ENCODE data around the gene RTL10. TPM values are rescaled to one million over a fixed set of nuclear protein-coding genes. Genes with fewer than 3 reads are reported as not detected.

Gene RTL10
- total and polyA plus RNA-seq, 10 of the 15 experiments (the other 5 are each of a cell fraction or from before 2014, with no cell fraction given): 5.3 to 18.1 (median 10.3) TPM

DNA sequence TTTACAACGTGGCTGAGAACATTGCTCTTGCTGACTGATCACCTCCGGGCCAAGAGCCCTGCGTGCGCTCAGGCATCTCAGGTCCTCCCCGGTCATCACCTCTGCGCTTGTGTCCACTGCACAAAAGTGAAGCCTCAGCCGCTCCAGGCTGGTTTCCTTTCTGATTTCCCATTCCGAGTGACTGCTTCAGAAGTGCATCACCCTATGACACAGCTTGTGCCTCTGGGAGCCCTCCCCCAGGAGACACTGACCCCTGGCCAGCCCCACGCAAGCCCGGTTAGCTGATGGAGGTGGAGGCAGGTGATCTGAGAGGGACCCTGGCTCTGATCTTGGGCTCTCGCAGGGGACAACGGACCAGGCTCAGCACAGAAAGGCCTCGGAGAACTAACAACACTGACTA, 38.3 kb upstream of the RTL10 start:
- 87% methylated on average over 13 of the region's 13 CpGs for WGBS (ENCODE audit: insufficient coverage, insufficient replicate concordance, low lambda C conversion rate, missing lambda C conversion rate)
- intact Hi-C loops (cut with micrococcal nuclease; ENCODE audit: unreplicated experiment): no loop called here
- H2AFZ ChIP-seq (ENCODE audit: control insufficient read depth, low read depth, low read length): no peak overlapping the region
- no peak overlapping the region for H3K9ac ChIP-seq (ENCODE audit: control insufficient read depth, insufficient read depth, low read length)
- ATAC-seq: no peak
- ChIA-PET CTCF (no interaction called here), POLR2A (no interaction called here), RAD21 (ENCODE audit: unreplicated experiment) (no interaction called here), SMC1A (ENCODE audit: uncharacterized antibody, unreplicated experiment) (no interaction called here)
- no peaks in the 10 kb centered on the region for H3K36me3 ChIP-seq (ENCODE audit: control insufficient read depth in 2 of 2, insufficient read depth in 2 of 2, low read length in 1 of 2)
- H3K9me3 ChIP-seq (replicated peaks; ENCODE audit: control insufficient read depth, insufficient read depth, low read length): no peaks in the 10 kb centered on the region
- no peaks in the 10 kb centered on the region for H4K20me1 ChIP-seq (ENCODE audit: control insufficient read depth, insufficient read depth)
- no TSS peak for BruUV-seq (replicated peaks)
- in situ Hi-C loops (cut with MboI): no loop called here
- TF ChIP-seq MTA3 (IDR thresholded peaks at IDR 0.05; ENCODE audit: borderline replicate concordance, low read length) (no peak), POLR2AphosphoS5 (IDR thresholded peaks at IDR 0.05; ENCODE audit: low read length) (no peak), NR2C1 (IDR thresholded peaks at IDR 0.05) (no peak)
- H3K27me3 ChIP-seq (replicated peaks in 1 of 2; ENCODE audit: control insufficient read depth in 2 of 2, insufficient read depth in 2 of 2, low read length in 1 of 2): no peaks in the 10 kb centered on the region
- FAIRE-seq: no peak
- H3K79me2 ChIP-seq (ENCODE audit: control insufficient read depth, insufficient read depth, low read length): no peaks in the 10 kb centered on the region
- H3K27ac ChIP-seq (ENCODE audit: control insufficient read depth, insufficient read depth): no peak overlapping the region
- peaks cover 20% of the 10 kb centered on the region for H3K4me1 ChIP-seq (ENCODE audit: control insufficient read depth, insufficient read depth, low read length)
- H3K4me2 ChIP-seq (ENCODE audit: control insufficient read depth, insufficient read depth): no peak overlapping the region
- no peak overlapping the region for H3K4me3 ChIP-seq
- no peak for DNase-seq (ENCODE audit: low read depth, low spot score)

DNA sequence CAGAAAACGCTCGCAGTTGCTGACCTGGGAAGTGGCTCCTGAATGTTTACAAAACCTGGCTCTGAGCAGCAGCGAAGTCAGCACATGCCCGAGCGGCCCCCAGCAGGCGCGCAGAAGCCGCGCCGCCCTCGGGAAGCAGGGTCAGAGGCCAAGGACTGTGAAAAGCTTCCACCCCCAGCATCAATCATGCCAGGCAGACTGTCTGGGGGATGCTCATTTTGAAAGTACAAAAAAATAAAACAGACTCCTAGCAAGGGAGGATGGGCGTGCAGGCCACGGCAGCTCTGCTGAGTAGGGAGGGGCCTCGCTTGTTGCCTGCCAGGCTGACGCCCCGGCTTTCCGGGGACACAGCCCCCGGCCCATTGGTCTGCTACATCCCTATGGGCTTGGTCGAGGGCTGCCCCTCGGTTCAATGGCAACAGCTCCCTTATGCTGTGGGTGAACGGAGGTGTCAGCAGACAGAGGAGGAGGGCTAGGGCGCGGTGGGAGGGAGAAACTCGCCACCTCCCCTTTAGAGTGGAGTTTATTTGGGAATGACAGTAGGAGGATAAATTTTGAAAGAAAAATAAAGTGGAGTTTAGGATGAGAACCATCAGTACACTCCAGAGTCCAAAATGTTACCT, 37.7 kb upstream of the RTL10 start:
- ChIA-PET SMC1A (ENCODE audit: uncharacterized antibody, unreplicated experiment) (no interaction called here), CTCF (no interaction called here), RAD21 (ENCODE audit: unreplicated experiment) (interaction anchor here (1.3 kb wide), 1 partner anchor 18 kb away, joined by 3 read pairs; no protein-coding TSS in a partner anchor), POLR2A (no interaction called here)
- Histone ChIP-seq H3K4me1 (ENCODE audit: control insufficient read depth, insufficient read depth, low read length) (peaks cover 20% of the 10 kb centered on the region), H3K79me2 (ENCODE audit: control insufficient read depth, insufficient read depth, low read length) (no peaks in the 10 kb centered on the region), H3K27ac (ENCODE audit: control insufficient read depth, insufficient read depth) (peak overlapping the region; percentile 16; the same call in 1 of the 2 replicates), H4K20me1 (ENCODE audit: control insufficient read depth, insufficient read depth) (no peaks in the 10 kb centered on the region), H3K9ac (ENCODE audit: control insufficient read depth, insufficient read depth, low read length) (peak overlapping the region; percentile 22; the same call in 1 of the 2 replicates), H3K4me2 (ENCODE audit: control insufficient read depth, insufficient read depth) (peak overlapping the region; percentile 36), H2AFZ (ENCODE audit: control insufficient read depth, low read depth, low read length) (peak overlapping the region; percentile 58), H3K4me3 (no peak overlapping the region; the same call in 1 of the 2 replicates), H3K27me3 (replicated peaks in 1 of 2; ENCODE audit: control insufficient read depth in 2 of 2, insufficient read depth in 2 of 2, low read length in 1 of 2) (no peaks in the 10 kb centered on the region), H3K9me3 (replicated peaks; ENCODE audit: control insufficient read depth, insufficient read depth, low read length) (no peaks in the 10 kb centered on the region), H3K36me3 (ENCODE audit: control insufficient read depth in 2 of 2, insufficient read depth in 2 of 2, low read length in 1 of 2) (no peaks in the 10 kb centered on the region)
- BruUV-seq (replicated peaks): no TSS peak
- FAIRE-seq: no peak
- intact Hi-C loops (cut with micrococcal nuclease; ENCODE audit: unreplicated experiment): no loop called here
- 21% methylated on average over 24 of the region's 24 CpGs for WGBS (ENCODE audit: insufficient coverage, insufficient replicate concordance, low lambda C conversion rate, missing lambda C conversion rate)
- in situ Hi-C loops (cut with MboI): no loop called here
- ATAC-seq: peak; percentile 37
- no peak for DNase-seq (ENCODE audit: low read depth, low spot score)
- TF ChIP-seq GABPA (IDR thresholded peaks at IDR 0.05; ENCODE audit: low read depth) (no peak), FOS (IDR thresholded peaks at IDR 0.05; ENCODE audit: borderline replicate concordance, extremely low read depth, insufficient read length) (no peak), JUNB (IDR thresholded peaks at IDR 0.05) (peak; percentile 49; the same call in 1 of the 2 replicates), E2F8 (IDR thresholded peaks at IDR 0.05; ENCODE audit: low read depth, partially characterized antibody) (no peak), HDAC2 (IDR thresholded peaks at IDR 0.05) (no peak), HDAC6 (IDR thresholded peaks at IDR 0.05; ENCODE audit: unreplicated experiment) (no peak), CEBPB (IDR thresholded peaks at IDR 0.05; ENCODE audit: borderline replicate concordance in 1 of 2, low read depth in 2 of 2, low read length in 2 of 2) (no peak), CBFB (IDR thresholded peaks at IDR 0.05; ENCODE audit: low read depth) (no peak), SIN3A (IDR thresholded peaks at IDR 0.05; ENCODE audit: low read depth, low read length) (no peak), SREBF2 (IDR thresholded peaks at IDR 0.05; ENCODE audit: low read length) (no peak), RAD21 (IDR thresholded peaks at IDR 0.05; ENCODE audit: insufficient read depth, low read depth, low read length) (no peak), PKNOX1 (IDR thresholded peaks at IDR 0.05) (0 out of 2 replicates have a peak, but pooled peaks have one; percentile 17), NFXL1 (IDR thresholded peaks at IDR 0.05; ENCODE audit: borderline replicate concordance) (no peak)
